ENCODE data around the gene ZNF609. TPM values are rescaled to one million over a fixed set of nuclear protein-coding genes. Genes with fewer than 3 reads are reported as not detected.

Gene ZNF609
- total and polyA plus RNA-seq, 2 of the 13 experiments (the other 11 are each of a cell fraction or from before 2014, with no cell fraction given) = 8.9 to 9.9 TPM

DNA sequence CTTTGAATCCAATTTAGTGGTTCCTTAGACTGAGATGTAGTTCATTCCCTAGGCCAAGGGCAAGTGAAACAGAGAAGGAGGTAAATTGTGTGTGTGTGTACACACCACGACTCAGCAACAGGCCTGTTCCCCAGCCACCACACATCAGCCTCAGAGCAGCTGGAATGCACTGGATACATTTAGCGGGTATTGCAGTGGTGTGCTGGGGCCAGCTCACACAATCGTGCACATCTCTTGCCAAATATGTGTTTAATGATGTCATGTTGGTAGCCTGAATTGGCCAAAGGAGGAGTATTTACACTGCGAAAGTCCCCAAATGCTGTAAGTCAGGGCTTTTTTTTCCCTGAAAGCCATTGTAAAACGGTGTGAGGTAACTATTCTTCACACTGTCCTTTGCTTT lies 232.8 kb downstream of the ZNF609 start (continued):
- TF ChIP-seq ZBTB21 (CRISPR knock-in tag; IDR thresholded peaks at IDR 0.05) = peak; percentile 77
- TF ChIP-seq, protein P1, sequence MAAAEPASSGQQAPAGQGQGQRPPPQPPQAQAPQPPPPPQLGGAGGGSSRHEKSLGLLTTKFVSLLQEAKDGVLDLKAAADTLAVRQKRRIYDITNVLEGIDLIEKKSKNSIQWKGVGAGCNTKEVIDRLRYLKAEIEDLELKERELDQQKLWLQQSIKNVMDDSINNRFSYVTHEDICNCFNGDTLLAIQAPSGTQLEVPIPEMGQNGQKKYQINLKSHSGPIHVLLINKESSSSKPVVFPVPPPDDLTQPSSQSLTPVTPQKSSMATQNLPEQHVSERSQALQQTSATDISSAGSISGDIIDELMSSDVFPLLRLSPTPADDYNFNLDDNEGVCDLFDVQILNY (CRISPR knock-in tag; conservative IDR thresholded peaks at IDR 0.05) = no peak
- no peak for TF ChIP-seq ZNF563 (CRISPR knock-in tag; IDR thresholded peaks at IDR 0.05)
- TF ChIP-seq ZNF768 (CRISPR knock-in tag; IDR thresholded peaks at IDR 0.05) = no peak
- TF ChIP-seq ERF (CRISPR knock-in tag; IDR thresholded peaks at IDR 0.05) = no peak
- TF ChIP-seq, protein P2, sequence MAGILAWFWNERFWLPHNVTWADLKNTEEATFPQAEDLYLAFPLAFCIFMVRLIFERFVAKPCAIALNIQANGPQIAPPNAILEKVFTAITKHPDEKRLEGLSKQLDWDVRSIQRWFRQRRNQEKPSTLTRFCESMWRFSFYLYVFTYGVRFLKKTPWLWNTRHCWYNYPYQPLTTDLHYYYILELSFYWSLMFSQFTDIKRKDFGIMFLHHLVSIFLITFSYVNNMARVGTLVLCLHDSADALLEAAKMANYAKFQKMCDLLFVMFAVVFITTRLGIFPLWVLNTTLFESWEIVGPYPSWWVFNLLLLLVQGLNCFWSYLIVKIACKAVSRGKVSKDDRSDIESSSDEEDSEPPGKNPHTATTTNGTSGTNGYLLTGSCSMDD (CRISPR knock-in tag; IDR thresholded peaks at IDR 0.05) = no peak
- TF ChIP-seq HCFC1 (IDR thresholded peaks at IDR 0.05; ENCODE audit: low read depth, low read length) = no peak
- TF ChIP-seq, protein P3, sequence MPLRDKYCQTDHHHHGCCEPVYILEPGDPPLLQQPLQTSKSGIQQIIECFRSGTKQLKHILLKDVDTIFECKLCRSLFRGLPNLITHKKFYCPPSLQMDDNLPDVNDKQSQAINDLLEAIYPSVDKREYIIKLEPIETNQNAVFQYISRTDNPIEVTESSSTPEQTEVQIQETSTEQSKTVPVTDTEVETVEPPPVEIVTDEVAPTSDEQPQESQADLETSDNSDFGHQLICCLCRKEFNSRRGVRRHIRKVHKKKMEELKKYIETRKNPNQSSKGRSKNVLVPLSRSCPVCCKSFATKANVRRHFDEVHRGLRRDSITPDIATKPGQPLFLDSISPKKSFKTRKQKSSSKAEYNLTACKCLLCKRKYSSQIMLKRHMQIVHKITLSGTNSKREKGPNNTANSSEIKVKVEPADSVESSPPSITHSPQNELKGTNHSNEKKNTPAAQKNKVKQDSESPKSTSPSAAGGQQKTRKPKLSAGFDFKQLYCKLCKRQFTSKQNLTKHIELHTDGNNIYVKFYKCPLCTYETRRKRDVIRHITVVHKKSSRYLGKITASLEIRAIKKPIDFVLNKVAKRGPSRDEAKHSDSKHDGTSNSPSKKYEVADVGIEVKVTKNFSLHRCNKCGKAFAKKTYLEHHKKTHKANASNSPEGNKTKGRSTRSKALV (CRISPR knock-in tag; IDR thresholded peaks at IDR 0.05) = no peak
- TF ChIP-seq, protein P4, sequence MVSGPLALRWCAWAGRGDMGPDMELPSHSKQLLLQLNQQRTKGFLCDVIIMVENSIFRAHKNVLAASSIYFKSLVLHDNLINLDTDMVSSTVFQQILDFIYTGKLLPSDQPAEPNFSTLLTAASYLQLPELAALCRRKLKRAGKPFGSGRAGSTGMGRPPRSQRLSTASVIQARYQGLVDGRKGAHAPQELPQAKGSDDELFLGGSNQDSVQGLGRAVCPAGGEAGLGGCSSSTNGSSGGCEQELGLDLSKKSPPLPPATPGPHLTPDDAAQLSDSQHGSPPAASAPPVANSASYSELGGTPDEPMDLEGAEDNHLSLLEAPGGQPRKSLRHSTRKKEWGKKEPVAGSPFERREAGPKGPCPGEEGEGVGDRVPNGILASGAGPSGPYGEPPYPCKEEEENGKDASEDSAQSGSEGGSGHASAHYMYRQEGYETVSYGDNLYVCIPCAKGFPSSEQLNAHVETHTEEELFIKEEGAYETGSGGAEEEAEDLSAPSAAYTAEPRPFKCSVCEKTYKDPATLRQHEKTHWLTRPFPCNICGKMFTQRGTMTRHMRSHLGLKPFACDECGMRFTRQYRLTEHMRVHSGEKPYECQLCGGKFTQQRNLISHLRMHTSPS (CRISPR knock-in tag; IDR thresholded peaks at IDR 0.05; ENCODE audit: low read depth) = no peak
- no peak for TF ChIP-seq SIN3B (IDR thresholded peaks at IDR 0.05; ENCODE audit: low read length)
- TF ChIP-seq ZNF33A (CRISPR knock-in tag; IDR thresholded peaks at IDR 0.05; ENCODE audit: borderline replicate concordance) = no peak
- TF ChIP-seq, protein P5, sequence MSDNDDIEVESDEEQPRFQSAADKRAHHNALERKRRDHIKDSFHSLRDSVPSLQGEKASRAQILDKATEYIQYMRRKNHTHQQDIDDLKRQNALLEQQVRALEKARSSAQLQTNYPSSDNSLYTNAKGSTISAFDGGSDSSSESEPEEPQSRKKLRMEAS (IDR thresholded peaks at IDR 0.05) = no peak
- TF ChIP-seq, protein P6, sequence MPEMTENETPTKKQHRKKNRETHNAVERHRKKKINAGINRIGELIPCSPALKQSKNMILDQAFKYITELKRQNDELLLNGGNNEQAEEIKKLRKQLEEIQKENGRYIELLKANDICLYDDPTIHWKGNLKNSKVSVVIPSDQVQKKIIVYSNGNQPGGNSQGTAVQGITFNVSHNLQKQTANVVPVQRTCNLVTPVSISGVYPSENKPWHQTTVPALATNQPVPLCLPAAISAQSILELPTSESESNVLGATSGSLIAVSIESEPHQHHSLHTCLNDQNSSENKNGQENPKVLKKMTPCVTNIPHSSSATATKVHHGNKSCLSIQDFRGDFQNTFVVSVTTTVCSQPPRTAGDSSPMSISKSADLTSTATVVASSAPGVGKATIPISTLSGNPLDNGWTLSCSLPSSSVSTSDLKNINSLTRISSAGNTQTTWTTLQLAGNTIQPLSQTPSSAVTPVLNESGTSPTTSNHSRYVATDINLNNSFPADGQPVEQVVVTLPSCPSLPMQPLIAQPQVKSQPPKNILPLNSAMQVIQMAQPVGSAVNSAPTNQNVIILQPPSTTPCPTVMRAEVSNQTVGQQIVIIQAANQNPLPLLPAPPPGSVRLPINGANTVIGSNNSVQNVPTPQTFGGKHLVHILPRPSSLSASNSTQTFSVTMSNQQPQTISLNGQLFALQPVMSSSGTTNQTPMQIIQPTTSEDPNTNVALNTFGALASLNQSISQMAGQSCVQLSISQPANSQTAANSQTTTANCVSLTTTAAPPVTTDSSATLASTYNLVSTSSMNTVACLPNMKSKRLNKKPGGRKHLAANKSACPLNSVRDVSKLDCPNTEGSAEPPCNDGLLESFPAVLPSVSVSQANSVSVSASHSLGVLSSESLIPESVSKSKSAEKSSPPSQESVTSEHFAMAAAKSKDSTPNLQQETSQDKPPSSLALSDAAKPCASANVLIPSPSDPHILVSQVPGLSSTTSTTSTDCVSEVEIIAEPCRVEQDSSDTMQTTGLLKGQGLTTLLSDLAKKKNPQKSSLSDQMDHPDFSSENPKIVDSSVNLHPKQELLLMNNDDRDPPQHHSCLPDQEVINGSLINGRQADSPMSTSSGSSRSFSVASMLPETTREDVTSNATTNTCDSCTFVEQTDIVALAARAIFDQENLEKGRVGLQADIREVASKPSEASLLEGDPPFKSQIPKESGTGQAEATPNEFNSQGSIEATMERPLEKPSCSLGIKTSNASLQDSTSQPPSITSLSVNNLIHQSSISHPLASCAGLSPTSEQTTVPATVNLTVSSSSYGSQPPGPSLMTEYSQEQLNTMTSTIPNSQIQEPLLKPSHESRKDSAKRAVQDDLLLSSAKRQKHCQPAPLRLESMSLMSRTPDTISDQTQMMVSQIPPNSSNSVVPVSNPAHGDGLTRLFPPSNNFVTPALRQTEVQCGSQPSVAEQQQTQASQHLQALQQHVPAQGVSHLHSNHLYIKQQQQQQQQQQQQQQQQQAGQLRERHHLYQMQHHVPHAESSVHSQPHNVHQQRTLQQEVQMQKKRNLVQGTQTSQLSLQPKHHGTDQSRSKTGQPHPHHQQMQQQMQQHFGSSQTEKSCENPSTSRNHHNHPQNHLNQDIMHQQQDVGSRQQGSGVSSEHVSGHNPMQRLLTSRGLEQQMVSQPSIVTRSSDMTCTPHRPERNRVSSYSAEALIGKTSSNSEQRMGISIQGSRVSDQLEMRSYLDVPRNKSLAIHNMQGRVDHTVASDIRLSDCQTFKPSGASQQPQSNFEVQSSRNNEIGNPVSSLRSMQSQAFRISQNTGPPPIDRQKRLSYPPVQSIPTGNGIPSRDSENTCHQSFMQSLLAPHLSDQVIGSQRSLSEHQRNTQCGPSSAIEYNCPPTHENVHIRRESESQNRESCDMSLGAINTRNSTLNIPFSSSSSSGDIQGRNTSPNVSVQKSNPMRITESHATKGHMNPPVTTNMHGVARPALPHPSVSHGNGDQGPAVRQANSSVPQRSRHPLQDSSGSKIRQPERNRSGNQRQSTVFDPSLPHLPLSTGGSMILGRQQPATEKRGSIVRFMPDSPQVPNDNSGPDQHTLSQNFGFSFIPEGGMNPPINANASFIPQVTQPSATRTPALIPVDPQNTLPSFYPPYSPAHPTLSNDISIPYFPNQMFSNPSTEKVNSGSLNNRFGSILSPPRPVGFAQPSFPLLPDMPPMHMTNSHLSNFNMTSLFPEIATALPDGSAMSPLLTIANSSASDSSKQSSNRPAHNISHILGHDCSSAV (CRISPR knock-in tag; IDR thresholded peaks at IDR 0.05; ENCODE audit: borderline replicate concordance) = no peak
- no peak for TF ChIP-seq PRPF4 (IDR thresholded peaks at IDR 0.05; ENCODE audit: low read depth, low read length, poor library complexity, severe bottlenecking)
- TF ChIP-seq ATF7 (IDR thresholded peaks at IDR 0.05) = peak; percentile 44
- TF ChIP-seq ATF7 (CRISPR knock-in tag; IDR thresholded peaks at IDR 0.05) = no peak
- TF ChIP-seq AGO2 (optimal IDR thresholded peaks at IDR 0.05; ENCODE audit: low read depth, low read length) = no peak
